ENCODE data around the gene GRID1.

Gene GRID1

GRCh38 chr10:86330778-86331763, 35.5 kb downstream of the GRID1 start:
- H3K4me3 ChIP-seq (ENCODE audit: low read depth, low read length): no peak overlapping the region
- no peak for DNase-seq (ENCODE audit: low read depth)
- no peak for TF ChIP-seq CTCF (conservative IDR thresholded peaks at IDR 0.05; ENCODE audit: low read depth, low read length)

GRCh38 chr10:86329896-86330680, 36.5 kb downstream of the GRID1 start:
- no peak for DNase-seq (ENCODE audit: low read depth)
- H3K4me3 ChIP-seq (ENCODE audit: low read depth, low read length): no peak overlapping the region
- TF ChIP-seq CTCF (conservative IDR thresholded peaks at IDR 0.05; ENCODE audit: low read depth, low read length): no peak

GRCh38 chr10:86329093-86329710, 37.4 kb downstream of the GRID1 start:
- DNase-seq (ENCODE audit: low read depth): no peak
- H3K4me3 ChIP-seq (ENCODE audit: low read depth, low read length): no peak overlapping the region
- TF ChIP-seq CTCF (conservative IDR thresholded peaks at IDR 0.05; ENCODE audit: low read depth, low read length): no peak

GRCh38 chr10:86327954-86328725, 38.5 kb downstream of the GRID1 start:
- no peak overlapping the region for H3K4me3 ChIP-seq (ENCODE audit: low read depth, low read length)
- TF ChIP-seq CTCF (conservative IDR thresholded peaks at IDR 0.05; ENCODE audit: low read depth, low read length): no peak
- no peak for DNase-seq (ENCODE audit: low read depth)

- TF ChIP-seq CTCF (conservative IDR thresholded peaks at IDR 0.05; ENCODE audit: low read depth, low read length): no peak
- no peak overlapping the region for H3K4me3 ChIP-seq (ENCODE audit: low read depth, low read length)
- DNase-seq (ENCODE audit: low read depth): no peak
Measured at GRCh38 chr10:86325158-86325557, 41.4 kb downstream of the GRID1 start.

- TF ChIP-seq CTCF (conservative IDR thresholded peaks at IDR 0.05; ENCODE audit: low read depth, low read length): no peak
- DNase-seq (ENCODE audit: low read depth): no peak
- H3K4me3 ChIP-seq (ENCODE audit: low read depth, low read length): no peak overlapping the region
Measured at GRCh38 chr10:86321568-86321967, 45.0 kb downstream of the GRID1 start.

Data from choroid plexus epithelial cell (primary cell).